GM18505 (cell line): ENCODE data around the gene SLC5A6.

Source experiments
- ATAC-seq: cut with Tn5 transposase; IDR thresholded peaks from one replicate; pipeline ENCODE4 v1.9.1; 2021; ENCODE audit not compliant: unreplicated experiment
- POLR2A ChIP-seq: IDR thresholded peaks from 4 replicates; pipeline ENCODE4 v1.6.1; 2011; ENCODE audit warnings: borderline replicate concordance; ENCODE audit not compliant: insufficient read depth, insufficient read length; ENCODE audit errors: extremely low read depth

SLC5A6 gene

GRCh38 chr2:27245116-27245515 is 33.0 kb upstream of the SLC5A6 start:
- ATAC-seq, result no peak
- no peak for TF ChIP-seq POLR2A

- no peak for TF ChIP-seq POLR2A
- no peak for ATAC-seq
These were observed 31.5 kb upstream of the SLC5A6 start for GRCh38 chr2:27243391-27244130.

- ATAC-seq, result no peak
- TF ChIP-seq POLR2A, result no peak
These were observed 30.5 kb upstream of the SLC5A6 start for GRCh38 chr2:27242614-27242951.

DNA sequence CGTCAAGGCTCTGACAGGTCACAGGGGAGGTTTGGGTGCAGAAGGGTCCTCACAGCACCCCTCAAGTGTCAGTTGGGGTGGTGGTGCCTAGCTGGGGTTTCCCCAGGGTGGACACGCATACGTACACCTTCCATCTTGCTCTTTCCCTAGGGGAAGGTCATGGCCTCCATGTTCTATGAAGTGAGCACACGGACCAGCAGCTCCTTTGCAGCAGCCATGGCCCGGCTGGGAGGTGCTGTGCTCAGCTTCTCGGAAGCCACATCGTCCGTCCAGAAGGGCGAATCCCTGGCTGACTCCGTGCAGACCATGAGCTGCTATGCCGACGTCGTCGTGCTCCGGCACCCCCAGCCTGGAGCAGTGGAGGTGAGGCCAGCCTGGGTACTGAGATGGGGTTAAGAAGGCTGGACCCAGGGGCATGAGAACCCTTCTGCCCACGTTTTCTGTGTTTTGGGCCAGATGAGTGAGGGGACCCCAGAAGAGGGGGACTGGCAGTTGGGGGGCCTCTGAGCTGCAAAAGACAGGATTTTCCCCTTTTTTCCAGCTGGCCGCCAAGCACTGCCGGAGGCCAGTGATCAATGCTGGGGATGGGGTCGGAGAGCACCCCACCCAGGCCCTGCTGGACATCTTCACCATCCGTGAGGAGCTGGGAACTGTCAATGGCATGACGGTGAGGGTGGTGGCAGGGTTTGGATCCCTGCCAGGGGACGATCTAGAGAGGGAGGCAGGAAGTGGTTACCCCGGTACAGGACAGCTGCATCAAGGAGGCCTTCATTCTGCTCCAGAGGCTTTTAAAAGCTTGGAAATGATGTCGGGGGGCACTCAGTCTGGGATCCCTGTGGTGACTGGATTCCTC is 29.9 kb upstream of the SLC5A6 start:
- ATAC-seq, result no peak
- TF ChIP-seq POLR2A, result no peak

GRCh38 chr2:27240406-27240805 is 28.3 kb upstream of the SLC5A6 start:
- TF ChIP-seq POLR2A, result no peak

GRCh38 chr2:27238976-27239375 is 26.9 kb upstream of the SLC5A6 start:
- no peak for TF ChIP-seq POLR2A
- ATAC-seq, result no peak

More at GRCh38 chr2:27240406-27240805, 28.3 kb upstream of the SLC5A6 start:
- no peak for ATAC-seq

DNA sequence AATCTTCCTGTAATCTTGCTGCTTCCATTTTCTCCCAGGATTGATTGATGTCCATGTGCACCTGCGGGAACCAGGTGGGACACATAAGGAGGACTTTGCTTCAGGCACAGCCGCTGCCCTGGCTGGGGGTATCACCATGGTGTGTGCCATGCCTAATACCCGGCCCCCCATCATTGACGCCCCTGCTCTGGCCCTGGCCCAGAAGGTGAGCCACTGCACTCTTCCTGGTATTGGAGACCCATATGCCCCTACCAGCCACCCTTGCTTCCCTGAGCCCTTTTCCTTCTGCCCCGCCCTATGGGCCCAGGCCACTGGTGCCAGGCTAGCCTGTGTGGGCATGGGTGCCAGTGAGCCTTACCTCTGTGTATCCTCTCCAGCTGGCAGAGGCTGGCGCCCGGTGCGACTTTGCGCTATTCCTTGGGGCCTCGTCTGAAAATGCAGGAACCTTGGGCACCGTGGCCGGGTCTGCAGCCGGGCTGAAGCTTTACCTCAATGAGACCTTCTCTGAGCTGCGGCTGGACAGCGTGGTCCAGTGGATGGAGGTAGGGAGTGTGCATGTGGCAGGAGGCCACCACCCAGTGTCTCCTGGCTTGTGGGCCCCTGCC is 25.4 kb upstream of the SLC5A6 start:
- no peak for TF ChIP-seq POLR2A
- no peak for ATAC-seq

- ATAC-seq, result no peak
- TF ChIP-seq POLR2A, result no peak
These were observed 24.6 kb upstream of the SLC5A6 start for GRCh38 chr2:27236626-27237025.

DNA sequence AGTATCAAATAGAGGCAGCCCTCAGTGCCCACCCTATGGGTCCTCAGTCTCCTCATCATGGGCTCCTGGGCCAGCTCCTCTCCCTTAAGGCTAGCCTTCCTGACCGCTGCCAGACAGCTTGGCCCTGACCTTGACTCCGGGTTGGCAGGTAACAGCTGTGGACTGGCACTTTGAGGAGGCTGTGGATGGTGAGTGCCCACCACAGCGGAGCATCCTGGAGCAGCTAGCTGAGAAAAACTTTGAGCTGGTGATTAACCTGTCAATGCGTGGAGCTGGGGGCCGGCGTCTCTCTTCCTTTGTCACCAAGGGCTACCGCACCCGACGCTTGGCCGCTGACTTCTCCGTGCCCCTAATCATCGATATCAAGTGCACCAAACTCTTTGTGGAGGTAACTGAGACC is 24.1 kb upstream of the SLC5A6 start:
- no peak for TF ChIP-seq POLR2A
- no peak for ATAC-seq

- no peak for ATAC-seq
- TF ChIP-seq POLR2A, result no peak
These were observed 21.3 kb upstream of the SLC5A6 start for GRCh38 chr2:27233341-27233740.

DNA sequence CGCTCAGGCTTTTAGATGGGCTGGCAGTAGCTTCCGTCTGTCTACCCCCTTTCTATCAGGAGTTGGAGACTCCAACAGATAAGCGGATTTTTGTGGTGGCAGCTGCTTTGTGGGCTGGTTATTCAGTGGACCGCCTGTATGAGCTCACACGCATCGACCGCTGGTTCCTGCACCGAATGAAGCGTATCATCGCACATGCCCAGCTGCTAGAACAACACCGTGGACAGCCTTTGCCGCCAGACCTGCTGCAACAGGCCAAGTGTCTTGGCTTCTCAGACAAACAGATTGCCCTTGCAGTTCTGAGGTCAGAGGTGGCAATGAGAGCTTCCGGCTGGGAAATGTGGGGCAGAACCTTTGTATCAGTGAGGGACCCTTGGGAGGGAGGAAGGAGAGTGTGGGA is 19.9 kb upstream of the SLC5A6 start:
- TF ChIP-seq POLR2A, result no peak
- no peak for ATAC-seq

DNA sequence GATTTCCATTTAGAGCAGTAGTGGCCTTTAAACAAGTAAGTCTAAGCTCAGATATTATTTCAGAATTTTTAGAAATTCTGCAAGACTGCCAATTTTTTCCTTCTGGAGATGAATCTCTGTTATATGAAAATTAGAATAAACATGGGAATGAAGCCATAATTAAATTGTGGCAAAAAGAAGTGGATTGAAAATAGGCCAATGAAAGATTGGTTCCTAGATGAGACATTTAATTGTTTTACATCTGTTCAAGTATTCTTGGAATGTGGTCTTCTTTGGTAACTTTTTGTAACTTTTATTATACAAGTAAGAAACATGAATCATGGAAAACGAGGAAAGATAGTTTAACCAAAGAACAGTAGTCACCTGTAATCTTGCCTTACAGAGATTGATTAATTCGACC is 15.4 kb upstream of the SLC5A6 start:
- no peak for ATAC-seq
- no peak for TF ChIP-seq POLR2A

DNA sequence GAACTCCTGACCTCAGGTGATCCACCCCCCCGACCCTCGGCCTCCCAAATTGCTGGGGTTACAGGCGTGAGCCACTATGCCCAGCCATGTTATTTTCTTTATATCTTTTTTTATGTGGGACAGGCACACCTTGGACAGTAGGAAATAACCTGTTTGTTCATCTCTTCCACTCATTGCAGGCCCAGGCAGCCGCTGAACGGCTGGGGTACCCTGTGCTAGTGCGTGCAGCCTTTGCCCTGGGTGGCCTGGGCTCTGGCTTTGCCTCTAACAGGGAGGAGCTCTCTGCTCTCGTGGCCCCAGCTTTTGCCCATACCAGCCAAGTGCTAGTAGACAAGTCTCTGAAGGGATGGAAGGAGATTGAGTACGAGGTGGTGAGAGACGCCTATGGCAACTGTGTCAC is 13.5 kb upstream of the SLC5A6 start:
- no peak for TF ChIP-seq POLR2A
- ATAC-seq, result no peak

- no peak for ATAC-seq
- no peak for TF ChIP-seq POLR2A
These were observed 11.3 kb upstream of the SLC5A6 start for GRCh38 chr2:27223416-27223815.
